Ishikawa (cell line): ENCODE data around the gene PRRG4.

Source experiments
- CREB1 ChIP-seq: IDR thresholded peaks from 2 replicates; pipeline ENCODE4 v1.6.1; 2012; ENCODE audit warnings: low read depth
- EGR1 ChIP-seq: IDR thresholded peaks from 2 replicates; pipeline ENCODE4 v1.6.1; 2012
- EP300 ChIP-seq: IDR thresholded peaks from 2 replicates; pipeline ENCODE4 v1.6.1; 2012; ENCODE audit warnings: borderline replicate concordance
- MAX ChIP-seq: IDR thresholded peaks from 2 replicates; pipeline ENCODE4 v1.6.1; 2012
- NFIC ChIP-seq: IDR thresholded peaks from 2 replicates; pipeline ENCODE4 v1.6.1; 2012
- REST ChIP-seq: IDR thresholded peaks from 2 replicates; pipeline ENCODE4 v1.6.1; 2012; ENCODE audit warnings: low read depth, mild to moderate bottlenecking
- TAF1 ChIP-seq: IDR thresholded peaks from 2 replicates; pipeline ENCODE4 v1.6.1; 2012; ENCODE audit warnings: low read depth, mild to moderate bottlenecking
- TCF12 ChIP-seq: IDR thresholded peaks from 2 replicates; pipeline ENCODE4 v1.6.1; 2012; ENCODE audit warnings: low read depth
- USF1 ChIP-seq: IDR thresholded peaks from 2 replicates; pipeline ENCODE4 v1.6.1; 2012
- YY1 ChIP-seq: IDR thresholded peaks from 2 replicates; pipeline ENCODE4 v1.6.1; 2012; ENCODE audit warnings: low read depth

- TF ChIP-seq YY1 (no peak), REST (no peak), USF1 (no peak), MAX (no peak), TAF1 (no peak), EGR1 (no peak), TCF12 (no peak), CREB1 (no peak), NFIC (no peak), EP300 (no peak)
These were observed 12.4 kb upstream of the PRRG4 start for GRCh38 chr11:32817181-32817851.
